Measurements from ENCODE around the gene BFSP1. TPM values are rescaled to one million over a fixed set of nuclear protein-coding genes. Genes with fewer than 3 reads are reported as not detected.

BFSP1 gene
- total and polyA plus RNA-seq, 3 donors from 2014 or later = 7.4 to 11.3 (median 10.7) TPM

- no peaks in the 10 kb centered on the region for H3K36me3 ChIP-seq (ENCODE audit: low read depth, missing control alignments)
- intact Hi-C loops (cut with DNase I; ENCODE audit: low total_unique reads) = no loop called here
- TF ChIP-seq CTCF (IDR thresholded peaks at IDR 0.05) = no peak
- 94 to 96% methylated on average over 3 of the region's 3 CpGs for WGBS, 2 donors
- H3K27ac ChIP-seq = no peak overlapping the region
- H3K9me3 ChIP-seq = no peaks in the 10 kb centered on the region
- no peaks in the 10 kb centered on the region for H3K27me3 ChIP-seq
- no peak overlapping the region for H3K4me3 ChIP-seq
- no peaks in the 10 kb centered on the region for H3K4me1 ChIP-seq
- no peak for DNase-seq
Measured at GRCh38 chr20:17515053-17515452, 16.1 kb downstream of the BFSP1 start.

DNA sequence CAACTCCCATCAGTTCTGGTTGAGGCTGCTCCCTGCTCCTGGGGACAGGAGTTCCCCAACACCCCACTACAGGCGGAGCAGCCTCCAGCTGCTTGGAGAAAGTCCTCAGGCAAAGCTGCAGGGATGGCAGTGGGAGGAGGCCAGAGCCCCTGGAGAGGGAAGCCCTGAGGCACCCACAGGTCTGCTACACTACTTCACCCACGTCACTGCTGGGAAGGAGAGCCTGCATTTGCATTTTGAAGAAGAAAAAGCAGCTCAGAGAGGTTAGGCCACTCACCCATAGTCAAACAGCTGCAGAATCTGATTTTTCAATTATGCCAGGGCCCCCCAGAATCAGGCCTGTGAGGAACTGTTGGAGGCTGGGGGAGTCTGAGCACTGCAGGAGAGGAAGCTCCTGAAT is 17.2 kb downstream of the BFSP1 start:
- H3K4me1 ChIP-seq = no peaks in the 10 kb centered on the region
- TF ChIP-seq POLR2A (IDR thresholded peaks at IDR 0.05) (no peak), CTCF (IDR thresholded peaks at IDR 0.05) (no peak)
- no peaks in the 10 kb centered on the region for H3K27me3 ChIP-seq
- WGBS, 2 donors = 88 to 100% methylated on average over 2 of the region's 2 CpGs
- no peaks in the 10 kb centered on the region for H3K9me3 ChIP-seq
- DNase-seq = no peak
- H3K4me3 ChIP-seq = no peak overlapping the region
- intact Hi-C loops (cut with DNase I; ENCODE audit: low total_unique reads) = no loop called here
- H3K36me3 ChIP-seq (ENCODE audit: low read depth, missing control alignments) = no peaks in the 10 kb centered on the region
- H3K27ac ChIP-seq = no peak overlapping the region

DNA sequence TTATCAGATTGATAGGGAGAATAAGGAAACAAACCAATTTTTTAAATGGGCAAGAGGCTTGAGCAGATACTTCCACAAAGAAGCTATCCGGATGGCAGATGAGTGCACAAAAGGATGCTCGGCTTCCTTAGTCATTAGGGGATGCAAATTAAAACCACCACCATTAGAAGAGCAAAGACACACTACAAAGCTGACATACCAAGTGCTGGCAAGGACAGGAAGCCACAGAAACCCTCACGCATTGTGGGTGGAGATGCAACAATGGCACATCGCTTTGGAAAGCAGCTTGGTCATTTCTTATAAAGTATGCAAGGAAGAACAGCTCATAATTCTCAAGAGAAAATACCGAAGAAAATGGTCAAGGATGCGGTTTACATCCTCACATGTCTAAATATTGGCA is 19.8 kb downstream of the BFSP1 start:
- TF ChIP-seq CTCF (IDR thresholded peaks at IDR 0.05) (no peak), POLR2A (IDR thresholded peaks at IDR 0.05) (no peak)
- no peak for DNase-seq

GRCh38 chr20:17510548-17510947 is 20.6 kb downstream of the BFSP1 start:
- H3K9me3 ChIP-seq = no peaks in the 10 kb centered on the region
- TF ChIP-seq POLR2A (IDR thresholded peaks at IDR 0.05) = no peak
- TF ChIP-seq CTCF (IDR thresholded peaks at IDR 0.05) = no peak
- 79 to 93% methylated on average over 4 of the region's 4 CpGs for WGBS, 2 donors

More for the DNA sequence above, 19.8 kb downstream of the BFSP1 start:
- Histone ChIP-seq H3K4me3 (no peak overlapping the region), H3K36me3 (ENCODE audit: low read depth, missing control alignments) (no peaks in the 10 kb centered on the region), H3K27ac (no peak overlapping the region), H3K4me1 (no peaks in the 10 kb centered on the region), H3K27me3 (no peaks in the 10 kb centered on the region), H3K9me3 (no peaks in the 10 kb centered on the region)
- intact Hi-C loops (cut with DNase I; ENCODE audit: low total_unique reads) = no loop called here
- WGBS, 2 donors = 93 to 94% methylated on average over 6 of the region's 6 CpGs

GRCh38 chr20:17508756-17509155 is 22.4 kb downstream of the BFSP1 start:
- TF ChIP-seq POLR2A (IDR thresholded peaks at IDR 0.05) (no peak), CTCF (IDR thresholded peaks at IDR 0.05) (no peak)
- intact Hi-C loops (cut with DNase I; ENCODE audit: low total_unique reads) = no loop called here
- Histone ChIP-seq H3K4me3 (no peak overlapping the region), H3K9me3 (no peaks in the 10 kb centered on the region), H3K27ac (no peak overlapping the region), H3K27me3 (no peaks in the 10 kb centered on the region), H3K4me1 (peaks cover 8% of the 10 kb centered on the region), H3K36me3 (ENCODE audit: low read depth, missing control alignments) (no peaks in the 10 kb centered on the region)
- 94 to 96% methylated on average over 7 to 18 of the region's 18 CpGs for WGBS, 2 donors
- no peak for DNase-seq

More at GRCh38 chr20:17510548-17510947, 20.6 kb downstream of the BFSP1 start:
- H3K27me3 ChIP-seq = no peaks in the 10 kb centered on the region
- no peak overlapping the region for H3K4me3 ChIP-seq
- H3K4me1 ChIP-seq = peaks cover 2% of the 10 kb centered on the region
- intact Hi-C loops (cut with DNase I; ENCODE audit: low total_unique reads) = no loop called here
- no peak for DNase-seq
- H3K36me3 ChIP-seq (ENCODE audit: low read depth, missing control alignments) = no peaks in the 10 kb centered on the region
- H3K27ac ChIP-seq = no peak overlapping the region
